Measurements from ENCODE around the gene ZBTB33.

DNA sequence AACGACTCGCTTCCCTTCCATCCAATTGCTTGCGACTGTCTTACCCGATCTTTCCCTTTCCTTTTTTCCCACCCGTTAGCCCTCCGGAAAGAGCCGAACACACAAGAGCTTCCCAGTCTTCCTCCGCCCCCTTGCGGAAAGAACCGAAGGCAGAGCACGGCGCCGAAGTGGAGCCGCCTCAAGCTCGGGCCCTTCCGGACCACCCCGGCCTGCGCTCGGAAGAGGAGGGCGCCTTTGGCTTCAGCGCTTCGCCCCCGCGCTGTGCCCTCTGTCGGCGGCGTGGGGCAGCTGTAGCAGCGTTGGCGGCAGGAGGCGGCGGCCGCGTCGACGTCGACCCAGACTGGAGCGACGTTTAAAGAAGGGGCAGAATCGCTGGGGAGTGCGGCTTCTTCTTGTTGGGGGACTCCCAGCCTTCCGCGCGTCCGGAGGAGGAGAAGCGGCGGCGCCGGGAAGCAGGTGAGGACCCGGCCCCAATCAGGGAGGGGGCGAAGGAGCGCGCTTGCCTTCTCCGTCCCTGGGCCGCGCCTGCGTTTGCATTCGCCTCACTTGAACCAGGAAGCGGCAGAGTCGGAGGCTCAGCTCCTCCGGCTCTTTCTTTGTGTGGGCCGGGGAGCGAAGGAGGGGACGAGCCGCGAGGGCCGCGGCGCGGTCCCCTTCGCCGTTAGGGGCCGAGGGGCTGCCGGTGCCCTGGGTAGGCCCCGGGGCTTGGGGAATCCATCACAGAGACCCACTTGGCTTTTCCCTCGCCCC lies at the start of gene ZBTB33:
- TF ChIP-seq POLR2A (IDR thresholded peaks at IDR 0.05; ENCODE audit: low read length) (peak; percentile 64), GATA1 (IDR thresholded peaks at IDR 0.05; ENCODE audit: low read depth, low read length) (no peak)

All from erythroblast (primary cell).